ENCODE data around the gene CCDC136.

The CCDC136 gene

GRCh38 chr7:128774029-128774689 lies 17.6 kb upstream of the CCDC136 start:
- H3K4me3 ChIP-seq (ENCODE audit: low read depth, low read length): no peak overlapping the region
- POLR2A ChIA-PET: no interaction called here
- CTCF ChIA-PET: no interaction called here
- TF ChIP-seq CTCF (IDR thresholded peaks at IDR 0.05; ENCODE audit: insufficient read depth, low read length, missing control alignments): no peak
- no peak for DNase-seq (ENCODE audit: low read depth, low spot score)

- POLR2A ChIA-PET: no interaction called here
- DNase-seq (ENCODE audit: low read depth, low spot score): no peak
- H3K4me3 ChIP-seq (ENCODE audit: low read depth, low read length): no peak overlapping the region
- CTCF ChIA-PET: no interaction called here
- TF ChIP-seq CTCF (IDR thresholded peaks at IDR 0.05; ENCODE audit: insufficient read depth, low read length, missing control alignments): no peak
These were observed 16.8 kb upstream of the CCDC136 start for GRCh38 chr7:128774921-128775320.

- TF ChIP-seq CTCF (IDR thresholded peaks at IDR 0.05; ENCODE audit: insufficient read depth, low read length, missing control alignments): no peak
- ChIA-PET POLR2A (no interaction called here), CTCF (no interaction called here)
- no peak within 1 kb of the TSS for H3K4me3 ChIP-seq (ENCODE audit: low read depth, low read length)
- DNase-seq (ENCODE audit: low read depth, low spot score): no peak
These were observed 15.9 kb upstream of the CCDC136 start, which contains the start of gene OPN1SW for GRCh38 chr7:128775744-128776474. TSS of gene OPN1SW (minus strand) at chr7:128775794. CDS start at chr7:128775781, 13 bp downstream.

- H3K4me3 ChIP-seq (ENCODE audit: low read depth, low read length): no peak overlapping the region
- CTCF ChIA-PET: interaction anchor here (0.8 to 1.2 kb wide), 2 partner anchors 10 to 15 kb away, joined by 3 read pairs; no protein-coding TSS in a partner anchor
- no peak for TF ChIP-seq CTCF (IDR thresholded peaks at IDR 0.05; ENCODE audit: insufficient read depth, low read length, missing control alignments)
- DNase-seq (ENCODE audit: low read depth, low spot score): no peak
- POLR2A ChIA-PET: interaction anchor here (0.6 to 0.9 kb wide), 2 partner anchors 14 to 21 kb away, joined by 3 read pairs; no protein-coding TSS in a partner anchor
These were observed 14.3 kb upstream of the CCDC136 start for GRCh38 chr7:128777156-128778123.

GRCh38 chr7:128778946-128779345 lies 12.8 kb upstream of the CCDC136 start:
- no peak for TF ChIP-seq CTCF (IDR thresholded peaks at IDR 0.05; ENCODE audit: insufficient read depth, low read length, missing control alignments)
- CTCF ChIA-PET: interaction anchor here (1.2 kb wide), 1 partner anchor 13 kb away, joined by 3 read pairs; no protein-coding TSS in a partner anchor
- no peak for DNase-seq (ENCODE audit: low read depth, low spot score)
- POLR2A ChIA-PET: no interaction called here
- H3K4me3 ChIP-seq (ENCODE audit: low read depth, low read length): no peak overlapping the region
